PC-9 (cell line): ENCODE data around the gene CDC37L1.

ENCODE experiments used
- EZH2 ChIP-seq: fragments of 200-600 bp; sonication (generic); IDR thresholded peaks from 2 replicates; pipeline ENCODE4 v1.8.0; 2017; ENCODE audit warnings: antibody characterized with exemption, low read depth
- TF ChIP-seq, protein P1 (sequence below): fragments of 200-600 bp; sonication (generic); conservative IDR thresholded peaks from 2 replicates; pipeline ENCODE4 v1.6.1; 2017; ENCODE audit warnings: mixed run types, antibody characterized with exemption, mild to moderate bottlenecking, moderate library complexity

- TF ChIP-seq, protein P1, sequence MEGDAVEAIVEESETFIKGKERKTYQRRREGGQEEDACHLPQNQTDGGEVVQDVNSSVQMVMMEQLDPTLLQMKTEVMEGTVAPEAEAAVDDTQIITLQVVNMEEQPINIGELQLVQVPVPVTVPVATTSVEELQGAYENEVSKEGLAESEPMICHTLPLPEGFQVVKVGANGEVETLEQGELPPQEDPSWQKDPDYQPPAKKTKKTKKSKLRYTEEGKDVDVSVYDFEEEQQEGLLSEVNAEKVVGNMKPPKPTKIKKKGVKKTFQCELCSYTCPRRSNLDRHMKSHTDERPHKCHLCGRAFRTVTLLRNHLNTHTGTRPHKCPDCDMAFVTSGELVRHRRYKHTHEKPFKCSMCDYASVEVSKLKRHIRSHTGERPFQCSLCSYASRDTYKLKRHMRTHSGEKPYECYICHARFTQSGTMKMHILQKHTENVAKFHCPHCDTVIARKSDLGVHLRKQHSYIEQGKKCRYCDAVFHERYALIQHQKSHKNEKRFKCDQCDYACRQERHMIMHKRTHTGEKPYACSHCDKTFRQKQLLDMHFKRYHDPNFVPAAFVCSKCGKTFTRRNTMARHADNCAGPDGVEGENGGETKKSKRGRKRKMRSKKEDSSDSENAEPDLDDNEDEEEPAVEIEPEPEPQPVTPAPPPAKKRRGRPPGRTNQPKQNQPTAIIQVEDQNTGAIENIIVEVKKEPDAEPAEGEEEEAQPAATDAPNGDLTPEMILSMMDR = no peak
- TF ChIP-seq EZH2 = no peak
Measured at GRCh38 chr9:4756420-4756819, 77.1 kb downstream of the CDC37L1 start.
